DMS 273 (cell line): Measurements from ENCODE around the gene PTPRE.
A peak's percentile ranks its signal among the peaks of the same experiment; 100 is the strongest.

Experiments used
- DNase-seq: peaks from one replicate; lab custom pipeline; 2025; ENCODE audit not compliant: unreplicated experiment; lab: John Stamatoyannopoulos, UW

The PTPRE gene

DNA sequence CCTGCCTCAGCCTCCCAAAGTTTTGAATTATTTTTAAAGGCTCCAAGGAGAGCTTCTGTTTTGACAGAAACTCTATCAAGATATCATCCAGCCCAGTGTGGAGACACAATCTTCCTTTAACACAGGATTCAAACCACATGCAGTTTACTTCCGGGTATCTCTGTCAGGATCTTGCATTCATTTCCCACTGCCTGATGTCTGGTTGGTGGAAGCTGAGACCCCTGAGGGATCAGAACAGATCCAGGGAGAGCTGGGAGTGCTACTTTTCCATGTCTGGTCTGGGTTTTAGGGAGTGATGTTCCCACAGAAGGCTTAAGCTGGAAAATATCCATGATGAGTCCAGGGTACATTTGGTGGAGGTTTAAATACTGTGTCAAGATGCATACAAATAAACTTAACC is 16.7 kb downstream of the PTPRE start:
- no peak for DNase-seq

DNA sequence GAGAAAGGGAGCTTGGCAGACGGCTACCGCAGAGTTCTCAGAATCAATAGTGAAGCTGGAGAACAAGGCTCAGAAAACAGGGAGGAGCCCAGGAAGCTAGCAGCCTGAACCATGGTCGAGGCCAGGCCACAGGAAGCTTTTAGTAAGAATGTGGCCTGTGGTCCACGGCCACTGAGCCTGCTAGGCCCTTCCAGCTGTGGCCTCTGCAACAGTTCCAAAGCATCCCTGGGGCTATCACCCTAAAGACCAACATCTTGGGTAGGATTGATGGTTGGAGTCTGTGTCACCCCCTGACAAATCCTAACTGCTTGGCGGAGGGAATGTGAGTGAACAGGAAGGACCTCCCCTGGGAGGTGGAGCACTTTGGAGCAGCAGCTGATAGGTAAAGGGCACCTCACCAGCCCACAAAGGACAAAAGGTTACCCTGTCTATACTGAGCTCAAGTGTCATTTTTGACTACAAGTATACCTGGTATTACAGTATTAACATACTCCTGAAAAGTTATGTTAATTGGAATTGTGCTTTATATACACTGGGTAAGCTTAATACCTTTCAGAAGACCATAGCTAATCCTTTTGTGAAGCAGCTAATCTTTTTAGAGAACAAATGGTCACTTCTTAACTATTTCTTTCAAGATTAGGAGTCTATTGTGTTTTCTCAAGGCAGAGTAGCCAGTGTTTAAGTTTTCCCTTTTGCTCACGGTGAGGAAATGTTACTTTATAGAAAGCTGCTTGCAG is 18.7 kb downstream of the PTPRE start:
- no peak for DNase-seq

DNA sequence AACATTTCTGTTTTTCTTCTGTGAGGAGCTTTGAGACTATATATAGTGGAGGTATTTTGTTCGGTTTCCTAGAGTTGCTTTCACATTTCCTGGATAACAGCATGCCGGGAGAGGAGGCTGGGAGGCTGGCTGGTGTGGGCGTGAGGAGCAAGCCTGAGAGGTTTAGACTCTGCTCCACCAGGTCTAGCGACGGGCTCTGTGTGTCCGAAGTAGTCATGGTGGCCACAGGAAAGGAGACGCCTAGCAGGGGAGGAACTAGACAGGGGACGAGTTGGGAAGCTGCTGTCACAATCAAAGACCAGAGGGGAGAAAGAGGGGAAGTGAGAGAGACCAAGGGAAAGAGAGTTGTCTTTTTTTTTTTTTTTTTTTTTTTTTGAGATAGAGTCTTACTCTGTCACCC is 19.6 kb downstream of the PTPRE start:
- DNase-seq, result no peak

DNA sequence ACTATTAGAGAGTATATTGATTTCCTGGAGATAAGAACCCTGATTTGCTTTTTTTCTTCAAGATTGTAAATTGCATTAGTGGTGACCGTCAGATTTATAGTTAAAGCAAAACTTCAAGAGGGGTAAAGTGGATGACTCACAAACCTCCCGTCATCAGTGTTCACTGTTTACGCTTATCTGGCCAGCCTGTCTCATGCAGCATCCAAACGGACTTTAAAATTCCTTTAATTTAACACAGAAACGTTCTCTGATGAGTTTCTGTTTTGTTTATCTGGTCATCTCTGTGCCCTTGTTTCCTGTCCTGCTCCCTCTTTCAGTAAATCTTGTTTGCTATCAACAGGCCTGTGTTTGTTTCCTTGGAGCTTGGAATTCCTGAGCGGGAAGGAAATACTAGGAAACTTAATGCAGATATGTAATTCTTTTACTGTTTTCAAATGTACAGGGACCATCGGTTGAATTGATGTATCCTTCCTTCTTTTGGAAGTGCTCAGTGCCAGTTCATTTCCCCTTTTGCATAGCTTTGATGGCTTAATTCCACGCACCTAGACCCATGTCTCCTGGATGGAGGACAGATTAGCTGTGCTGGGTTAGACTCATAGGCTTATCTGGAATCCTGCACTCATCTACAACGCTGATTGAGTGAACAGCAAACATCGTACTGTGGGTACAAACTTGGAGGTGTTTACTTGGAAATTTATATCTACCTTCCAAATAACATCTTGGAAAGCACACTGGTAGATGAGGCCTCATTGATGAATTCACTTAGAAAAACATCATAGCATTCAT is 21.3 kb downstream of the PTPRE start:
- DNase-seq, result no peak

DNA sequence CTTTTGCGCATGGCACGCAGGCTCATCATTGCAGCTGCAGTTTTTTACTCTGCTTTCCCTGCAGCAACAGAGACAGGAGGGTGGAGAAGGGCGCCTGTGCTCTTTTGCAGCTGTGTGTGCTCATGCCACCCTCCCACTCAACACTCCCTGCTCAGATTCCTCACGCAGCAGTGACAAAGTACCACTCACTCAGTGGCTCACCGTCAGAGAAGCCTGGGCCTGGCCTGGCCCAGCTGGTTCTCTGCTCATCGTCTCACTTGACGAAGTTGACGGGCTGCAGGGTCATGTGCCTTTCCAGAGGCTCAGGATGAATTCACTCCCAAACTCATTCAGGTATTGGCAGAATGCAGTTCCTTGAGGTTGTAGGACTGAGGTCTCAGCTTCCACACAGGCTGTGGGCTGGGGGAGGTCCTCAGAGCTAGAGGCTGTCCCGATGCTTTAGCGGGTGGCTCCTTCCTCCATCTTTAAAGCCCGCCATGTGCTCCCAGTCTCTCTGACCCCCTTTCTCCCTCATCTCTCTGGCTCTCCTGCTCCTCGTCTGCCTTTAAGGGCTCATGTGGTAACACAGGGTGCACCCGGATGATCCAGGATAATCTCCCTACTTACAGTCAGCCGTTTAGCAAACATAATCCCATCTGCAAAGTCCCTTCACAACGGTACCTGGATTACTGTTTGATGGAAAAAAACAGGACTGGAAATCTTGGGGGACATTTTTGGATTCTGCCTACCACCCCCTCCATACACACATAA is 25.8 kb downstream of the PTPRE start:
- DNase-seq, result no peak

DNA sequence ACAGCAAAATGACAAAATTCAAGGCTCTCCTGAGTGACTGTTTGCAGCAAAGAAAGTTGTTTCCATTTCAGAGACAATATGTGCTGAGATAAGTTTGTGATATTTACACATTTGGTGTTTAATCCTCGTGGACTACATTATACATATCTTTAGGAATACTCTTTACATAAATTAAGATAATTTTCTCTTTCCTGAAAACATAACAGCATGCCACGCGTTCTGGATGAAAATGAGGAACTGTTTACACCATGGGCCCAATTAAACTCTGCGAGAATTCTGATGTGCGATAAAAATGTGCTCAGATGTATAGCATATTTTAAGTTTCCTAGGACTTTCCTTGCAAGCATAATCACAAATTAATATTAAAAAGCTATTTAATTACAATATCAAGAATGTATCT is 26.4 kb downstream of the PTPRE start:
- DNase-seq, result no peak

DNA sequence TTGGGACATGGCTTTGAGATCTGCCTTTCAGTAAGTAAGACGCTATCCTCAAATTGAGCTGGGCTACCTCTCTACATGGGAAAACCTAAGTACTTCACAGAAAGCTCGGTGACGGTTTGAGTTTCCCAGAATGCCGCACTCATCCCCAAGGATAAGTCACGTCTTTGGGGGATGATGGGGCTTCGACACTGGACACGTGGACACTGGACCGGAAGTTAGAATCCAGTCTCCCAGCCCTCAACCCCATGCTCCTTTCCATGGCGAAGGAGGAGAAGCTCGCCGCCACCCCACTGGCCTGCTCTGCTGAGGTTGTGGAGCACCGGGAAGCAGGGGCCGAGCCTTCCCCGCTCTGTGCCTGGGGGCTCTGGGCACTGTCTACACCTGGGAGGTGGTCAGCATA is 27.5 kb downstream of the PTPRE start:
- DNase-seq, result no peak

DNA sequence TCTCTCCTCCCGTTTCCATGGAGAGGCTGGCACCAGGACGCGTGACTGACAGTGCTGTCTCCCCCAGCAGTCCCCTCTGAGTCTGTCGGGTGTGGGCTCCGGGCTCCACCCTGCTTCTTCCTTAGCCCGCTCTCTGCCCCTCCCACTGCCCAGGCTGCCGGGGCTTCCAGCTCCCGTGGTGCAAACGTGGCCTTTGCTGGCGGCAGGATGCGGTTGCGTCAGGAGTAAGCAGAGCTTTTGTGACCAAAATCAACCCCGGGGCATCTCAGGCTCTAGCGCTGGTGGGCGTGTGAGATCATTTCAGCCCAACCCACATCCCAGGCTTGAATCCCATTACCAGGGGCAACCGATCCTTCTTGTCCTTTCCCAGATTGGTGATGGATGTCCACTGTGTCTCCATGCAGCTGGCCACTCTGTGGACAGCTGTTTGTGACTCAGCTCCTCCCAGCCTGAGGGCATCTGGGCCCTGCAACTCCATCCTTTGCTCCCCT is 28.2 kb downstream of the PTPRE start:
- no peak for DNase-seq

DNA sequence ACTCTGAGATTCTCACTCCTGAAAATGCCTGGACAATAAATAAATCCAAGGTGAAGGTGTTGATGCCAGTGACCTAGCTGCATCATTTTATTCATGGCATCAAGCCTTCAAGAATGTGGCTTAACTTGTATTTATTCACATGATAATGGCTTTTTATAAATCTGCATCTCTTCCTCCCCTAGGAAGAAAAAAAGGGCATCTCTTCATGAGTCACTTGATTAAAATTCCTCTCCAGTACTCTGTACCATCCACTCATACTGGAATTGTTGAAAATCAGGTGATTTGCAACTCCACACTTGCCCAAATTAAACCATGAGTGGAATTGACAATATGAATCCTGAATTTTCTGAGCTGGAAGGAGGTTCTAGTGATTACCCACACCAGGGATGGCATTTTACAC is 30.2 kb downstream of the PTPRE start:
- DNase-seq, result no peak

DNA sequence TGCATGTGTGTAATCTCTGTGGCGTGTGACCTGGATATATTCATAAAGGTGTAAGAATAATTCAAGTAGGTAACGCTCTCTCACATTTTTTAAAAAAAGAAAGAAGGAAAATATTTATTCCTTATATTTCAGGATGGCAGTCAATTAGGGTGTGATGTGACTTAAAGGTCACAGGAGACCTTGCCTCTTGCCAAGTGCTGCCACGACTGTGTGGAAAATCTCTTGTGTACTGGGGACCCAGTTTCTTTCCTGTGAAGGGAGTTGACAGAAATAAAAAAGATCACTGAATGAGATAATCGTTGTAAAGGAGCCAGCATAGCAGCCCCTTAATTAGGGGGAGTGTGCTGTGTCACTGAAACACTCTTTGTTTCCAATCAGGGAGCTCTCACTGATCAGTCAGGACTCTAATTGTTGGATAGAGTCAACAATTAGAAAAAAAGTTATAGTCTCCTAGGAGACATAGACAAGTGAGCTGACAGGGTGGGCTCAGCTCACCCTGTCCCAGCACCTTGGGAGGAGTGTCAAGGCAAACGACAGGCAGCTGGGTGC is 31.1 kb downstream of the PTPRE start:
- no peak for DNase-seq

DNA sequence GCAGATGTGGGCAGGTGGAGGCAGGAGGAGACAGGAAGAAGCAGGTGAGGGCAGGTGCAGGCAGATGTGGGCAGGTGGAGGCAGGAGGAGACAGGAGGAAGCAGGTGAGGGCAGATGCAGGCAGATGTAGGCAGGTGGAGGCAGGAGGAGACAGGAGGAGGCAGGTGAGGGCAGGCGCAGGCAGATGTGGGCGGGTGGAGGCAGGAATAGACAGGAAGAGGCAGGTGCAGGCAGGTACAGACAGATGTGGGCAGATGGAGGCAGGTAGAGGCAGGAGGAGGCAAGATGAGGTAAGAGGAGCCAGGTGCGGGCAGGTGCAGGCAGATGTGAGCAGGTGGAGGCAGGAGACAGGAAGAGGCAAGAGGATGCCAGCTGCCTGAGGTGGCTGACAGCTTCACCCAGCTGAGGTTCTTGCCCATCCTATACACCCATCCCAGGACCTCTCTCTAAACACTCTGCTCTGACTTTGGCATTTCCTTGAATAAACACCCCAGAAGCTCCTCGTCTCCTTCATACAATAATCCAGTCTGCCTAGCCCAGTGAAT is 33.0 kb downstream of the PTPRE start:
- no peak for DNase-seq

DNA sequence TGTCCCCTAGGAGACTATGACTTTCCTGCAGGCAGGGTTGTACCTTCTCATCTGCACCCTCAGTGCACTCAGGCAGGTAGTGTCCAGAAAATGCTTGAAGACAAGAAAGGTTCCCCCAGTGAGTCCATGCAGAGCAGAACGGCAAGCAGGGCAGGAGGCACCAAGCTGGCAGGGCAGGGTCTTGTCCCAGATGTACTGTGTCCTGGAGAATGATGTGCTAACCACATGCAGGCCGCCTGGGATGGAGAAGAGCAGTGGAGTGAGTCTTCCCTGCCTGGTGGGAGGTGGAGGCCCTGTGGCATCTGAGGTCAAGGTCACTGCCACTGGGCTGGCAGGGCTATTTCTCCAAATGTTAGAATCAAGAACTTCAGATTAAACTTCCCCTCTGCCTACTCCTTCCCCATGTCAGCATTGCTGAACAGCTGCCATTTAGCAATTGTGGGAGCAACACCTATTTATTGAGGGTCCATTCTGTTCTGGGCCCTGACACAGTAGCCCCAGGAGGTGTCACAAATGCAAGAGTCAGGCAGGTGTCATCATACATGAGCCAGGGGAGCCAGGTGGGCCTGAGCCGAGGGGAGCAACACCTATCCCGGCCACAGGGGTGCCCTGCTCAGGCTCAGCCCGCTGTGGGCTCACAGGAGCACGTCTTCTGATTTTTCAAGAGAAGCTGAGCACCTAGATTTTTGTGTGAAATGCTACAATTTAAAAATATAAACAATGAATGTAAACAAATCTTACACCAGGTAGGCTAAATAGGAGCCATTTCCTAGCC is 34.1 kb downstream of the PTPRE start:
- DNase-seq, result no peak

DNA sequence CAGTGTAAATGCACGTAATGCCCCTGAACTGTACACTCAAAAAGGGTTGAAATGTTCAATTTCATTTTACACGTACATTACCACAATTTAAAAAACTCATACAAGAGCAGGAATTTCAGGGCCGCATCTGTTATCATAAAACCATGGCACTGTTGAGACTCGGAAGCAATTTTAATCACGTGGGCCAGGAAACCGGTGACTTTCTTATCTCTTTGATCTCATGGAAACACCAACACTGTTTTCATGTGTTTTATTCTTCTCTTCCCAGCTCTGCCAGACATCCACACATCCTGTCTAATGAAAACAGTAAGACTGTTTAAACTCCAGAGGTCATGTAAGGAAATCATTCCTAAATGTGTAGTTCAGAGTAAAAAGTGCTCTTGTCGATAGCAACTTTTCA is 35.9 kb downstream of the PTPRE start:
- DNase-seq, result no peak

DNA sequence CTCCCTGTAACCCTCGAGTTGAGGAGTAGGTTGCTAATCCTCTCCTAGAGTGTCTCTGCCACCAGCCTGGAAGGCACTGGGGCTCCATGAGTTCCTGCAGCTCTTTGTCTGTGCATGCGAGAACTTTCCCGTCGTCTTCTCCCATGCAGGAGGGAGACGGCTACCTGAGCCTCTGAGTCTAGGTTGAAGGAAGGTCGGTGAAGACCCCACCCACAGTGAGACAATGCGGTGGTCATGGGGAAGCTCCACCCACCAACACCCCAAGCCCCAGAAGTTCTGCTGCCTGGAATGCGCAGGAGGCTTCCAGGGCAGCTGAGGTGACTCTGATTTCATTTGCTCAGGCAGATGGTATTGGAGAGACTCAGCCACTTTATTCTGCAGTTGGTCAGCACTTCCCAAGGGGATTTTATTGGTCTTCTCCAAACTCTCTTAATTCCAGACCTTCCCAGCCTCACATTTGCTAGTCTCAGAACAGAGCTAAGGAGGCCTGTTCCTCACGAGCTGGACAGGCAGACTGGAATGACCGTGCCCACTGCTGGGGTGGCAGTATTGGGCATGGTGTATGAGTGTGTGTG is 36.5 kb downstream of the PTPRE start:
- DNase-seq, result no peak

DNA sequence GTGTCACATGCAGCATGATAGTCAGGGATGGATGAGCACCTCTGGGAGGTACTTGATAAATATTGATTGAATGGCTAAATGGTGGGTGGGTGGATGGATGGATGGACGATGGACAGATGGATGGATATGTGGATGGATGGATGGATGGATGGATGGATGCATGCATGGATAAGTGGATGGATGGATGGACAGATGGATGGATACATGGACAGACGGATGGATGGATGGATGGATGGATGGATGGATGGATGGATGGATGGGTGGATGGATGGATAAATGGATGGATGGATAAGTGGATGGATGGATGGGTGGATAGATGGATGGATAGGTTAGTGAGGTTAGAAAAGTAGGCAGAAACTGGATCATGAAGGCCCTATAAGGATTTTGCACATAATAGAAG is 37.4 kb downstream of the PTPRE start:
- no peak for DNase-seq

DNA sequence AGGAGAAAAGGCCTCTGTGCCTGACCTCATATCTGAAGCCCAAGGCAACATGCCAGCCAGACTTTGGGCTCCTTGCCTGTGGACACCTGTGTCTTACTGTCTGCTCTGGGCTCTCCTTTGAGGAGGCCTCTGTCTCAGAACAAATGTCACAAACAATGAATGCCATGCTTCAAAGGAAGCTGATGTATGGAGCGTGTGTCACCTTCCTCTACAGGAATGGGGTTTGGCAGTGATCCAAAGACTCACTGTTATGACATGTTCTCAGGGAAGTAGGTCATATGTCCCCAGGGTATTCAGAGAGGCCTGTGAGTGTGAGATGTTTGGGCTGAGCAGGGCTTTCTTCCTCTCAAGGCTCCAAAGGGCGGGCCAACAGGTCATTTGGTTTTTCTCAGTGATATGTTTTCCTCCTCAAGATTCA is 38.4 kb downstream of the PTPRE start:
- peak; percentile 6 for DNase-seq

DNA sequence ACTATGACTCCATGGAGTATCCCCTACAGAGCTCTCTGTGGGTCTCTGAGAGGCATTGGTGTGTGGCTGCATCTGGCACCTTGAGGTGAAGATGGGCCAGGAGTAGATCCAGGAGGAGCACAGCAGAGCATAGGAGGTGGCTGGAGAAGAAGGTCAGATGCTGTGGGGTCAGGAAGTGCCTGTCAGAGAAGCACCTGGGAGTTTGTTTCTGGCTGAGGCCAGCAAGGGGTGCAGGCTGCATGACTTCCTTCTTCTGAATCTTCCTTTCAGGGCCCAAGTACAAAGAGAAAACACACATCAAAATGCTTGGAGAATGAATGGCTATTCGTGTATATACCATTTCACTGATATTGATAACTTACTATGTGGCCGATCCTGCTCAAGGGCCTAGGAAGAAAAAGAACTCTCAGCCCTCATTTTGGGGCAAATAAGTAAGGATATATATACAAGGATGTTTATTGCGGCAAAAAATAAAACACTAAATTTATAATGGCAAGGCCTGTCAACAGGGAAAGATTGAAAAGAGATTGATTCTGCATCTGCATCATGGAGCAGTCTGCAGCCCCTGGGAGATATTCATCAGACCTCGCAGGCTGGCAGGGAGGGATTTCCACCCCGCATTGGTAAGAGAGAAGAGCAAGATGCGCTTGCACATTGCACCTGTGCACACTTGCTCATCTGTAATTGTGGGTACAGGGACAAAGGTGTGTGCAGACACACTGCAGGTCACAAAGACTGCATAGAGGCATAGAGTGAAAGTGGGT is 39.2 kb downstream of the PTPRE start:
- DNase-seq, result no peak

DNA sequence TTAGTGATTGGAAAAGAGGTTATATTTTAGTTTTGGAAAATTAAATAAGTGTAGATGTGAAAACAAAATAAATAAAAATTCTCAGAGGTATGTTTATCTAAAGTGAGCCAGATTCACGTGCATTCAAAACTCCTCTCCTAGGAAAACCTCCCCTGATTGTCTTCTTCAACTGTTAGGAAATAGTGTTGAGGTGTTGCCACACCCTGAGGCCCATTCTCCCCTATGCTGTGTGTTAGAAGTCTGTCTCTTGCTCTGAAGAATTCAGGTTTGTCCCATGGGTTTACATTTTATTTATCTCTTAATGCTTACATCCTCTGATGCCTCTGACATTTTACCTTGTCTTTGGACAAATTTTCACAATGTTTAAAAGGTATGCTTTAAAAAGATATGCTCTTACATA is 40.3 kb downstream of the PTPRE start:
- no peak for DNase-seq

DNA sequence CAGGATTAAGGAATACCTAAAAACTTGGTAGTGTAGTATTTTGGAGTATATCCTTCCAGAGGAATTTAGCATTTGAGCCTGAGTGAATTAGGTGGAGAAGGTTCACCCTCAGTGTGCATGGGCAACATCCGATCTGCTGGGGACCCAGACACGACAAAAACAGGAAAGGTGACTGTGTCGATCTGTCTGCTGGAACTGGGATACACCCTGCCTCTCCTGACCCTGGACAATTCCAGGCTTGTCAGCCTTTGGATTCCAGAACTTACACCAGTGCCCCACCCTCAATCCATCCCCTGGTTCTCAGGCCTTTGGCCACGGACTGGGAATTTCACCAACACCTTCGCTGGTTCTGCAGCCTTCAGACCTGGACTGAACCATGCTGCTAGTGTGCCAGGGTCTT is 41.9 kb downstream of the PTPRE start:
- no peak for DNase-seq
